Measurements from ENCODE around the gene CYB5A.

DNA sequence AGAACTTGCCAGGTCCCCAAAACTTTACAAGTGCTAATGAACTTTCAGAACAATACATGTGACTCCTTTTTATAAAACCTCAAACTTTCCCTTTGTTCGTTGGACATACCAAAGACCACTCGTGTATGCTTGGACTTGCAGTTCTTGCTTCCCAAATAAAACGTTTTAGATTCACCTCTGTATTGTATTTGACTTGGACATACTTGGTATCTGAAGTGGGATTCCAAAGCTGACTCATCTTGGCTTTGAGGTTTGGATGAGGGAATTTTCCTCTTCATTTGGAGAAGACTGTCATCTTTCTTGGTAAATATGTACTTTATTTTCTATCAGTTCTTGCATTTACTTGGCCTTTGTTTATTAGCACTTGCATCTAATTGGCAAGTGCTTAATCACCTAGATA is 8.0 kb upstream of the CYB5A start:
- TF ChIP-seq POLR2A (IDR thresholded peaks at IDR 0.05) (no peak), EP300 (IDR thresholded peaks at IDR 0.05) (no peak)
- TF ChIP-seq, protein P1, sequence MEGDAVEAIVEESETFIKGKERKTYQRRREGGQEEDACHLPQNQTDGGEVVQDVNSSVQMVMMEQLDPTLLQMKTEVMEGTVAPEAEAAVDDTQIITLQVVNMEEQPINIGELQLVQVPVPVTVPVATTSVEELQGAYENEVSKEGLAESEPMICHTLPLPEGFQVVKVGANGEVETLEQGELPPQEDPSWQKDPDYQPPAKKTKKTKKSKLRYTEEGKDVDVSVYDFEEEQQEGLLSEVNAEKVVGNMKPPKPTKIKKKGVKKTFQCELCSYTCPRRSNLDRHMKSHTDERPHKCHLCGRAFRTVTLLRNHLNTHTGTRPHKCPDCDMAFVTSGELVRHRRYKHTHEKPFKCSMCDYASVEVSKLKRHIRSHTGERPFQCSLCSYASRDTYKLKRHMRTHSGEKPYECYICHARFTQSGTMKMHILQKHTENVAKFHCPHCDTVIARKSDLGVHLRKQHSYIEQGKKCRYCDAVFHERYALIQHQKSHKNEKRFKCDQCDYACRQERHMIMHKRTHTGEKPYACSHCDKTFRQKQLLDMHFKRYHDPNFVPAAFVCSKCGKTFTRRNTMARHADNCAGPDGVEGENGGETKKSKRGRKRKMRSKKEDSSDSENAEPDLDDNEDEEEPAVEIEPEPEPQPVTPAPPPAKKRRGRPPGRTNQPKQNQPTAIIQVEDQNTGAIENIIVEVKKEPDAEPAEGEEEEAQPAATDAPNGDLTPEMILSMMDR (IDR thresholded peaks at IDR 0.05) = no peak

Measured in gastroesophageal sphincter (tissue), 3 donors.